ENCODE measurements around the gene INPP5A.
"Not testable (repeated sequence)": the region's sequence is repeated elsewhere in the genome, so short reads cannot be mapped to it uniquely, and the experiment has no call there.

Gene INPP5A, protein sequence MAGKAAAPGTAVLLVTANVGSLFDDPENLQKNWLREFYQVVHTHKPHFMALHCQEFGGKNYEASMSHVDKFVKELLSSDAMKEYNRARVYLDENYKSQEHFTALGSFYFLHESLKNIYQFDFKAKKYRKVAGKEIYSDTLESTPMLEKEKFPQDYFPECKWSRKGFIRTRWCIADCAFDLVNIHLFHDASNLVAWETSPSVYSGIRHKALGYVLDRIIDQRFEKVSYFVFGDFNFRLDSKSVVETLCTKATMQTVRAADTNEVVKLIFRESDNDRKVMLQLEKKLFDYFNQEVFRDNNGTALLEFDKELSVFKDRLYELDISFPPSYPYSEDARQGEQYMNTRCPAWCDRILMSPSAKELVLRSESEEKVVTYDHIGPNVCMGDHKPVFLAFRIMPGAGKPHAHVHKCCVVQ

DNA sequence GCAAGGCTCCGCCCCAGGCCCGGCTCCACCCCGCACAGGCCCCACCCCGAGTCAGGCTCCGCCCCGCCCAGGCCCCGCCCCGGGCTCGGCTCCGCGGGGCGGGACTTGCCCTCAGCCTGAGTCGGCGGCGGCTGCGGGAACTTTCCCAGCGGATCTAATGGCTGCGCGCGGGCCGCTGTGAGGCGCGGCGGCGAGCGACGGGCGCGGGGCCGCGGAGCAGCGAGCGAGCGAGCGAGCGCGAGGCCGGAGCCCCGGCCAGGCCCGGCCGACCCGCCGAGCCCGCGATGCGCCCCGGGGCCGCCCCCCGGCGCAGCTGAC, at the start of gene INPP5A:
Gene INPP5A (plus strand): TSS at position 104 of the 318 bp plus-strand sequence. CDS start 310 bp downstream, outside the sequence.
- in situ Hi-C loops (cut with HindIII; ENCODE audit: low sequenced_read_pairs): no loop called here

DNA sequence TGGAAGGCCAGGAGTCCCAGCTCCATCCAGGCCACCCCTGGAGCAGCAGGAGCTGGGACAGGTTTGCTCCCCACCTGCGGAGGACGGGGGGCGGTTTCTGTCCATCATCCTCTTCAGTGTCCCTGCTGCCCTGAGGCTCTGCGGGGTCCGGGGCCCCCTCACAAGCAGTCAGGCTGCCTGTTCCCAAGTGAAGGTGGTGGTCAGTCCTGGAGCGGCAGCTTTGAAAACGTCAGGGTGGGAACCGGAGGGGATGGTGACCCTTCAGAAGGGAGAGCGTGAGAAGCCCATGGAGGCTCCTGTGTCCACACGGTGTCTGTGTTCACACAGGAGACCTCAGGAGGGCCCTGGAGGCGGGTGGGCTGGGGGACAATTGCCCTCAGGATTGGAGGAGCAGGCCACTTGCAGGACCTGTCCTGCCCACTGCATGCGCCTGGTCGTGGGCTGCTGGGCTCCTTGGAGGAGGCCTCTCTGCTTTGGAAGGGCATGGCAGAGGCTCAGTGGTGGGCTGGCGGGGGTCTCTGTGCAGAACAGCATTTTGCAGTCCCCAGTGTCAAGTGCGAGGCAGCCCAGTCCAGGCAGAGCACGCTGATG, 49.3 kb upstream of the INPP5A start:
- in situ Hi-C loops (cut with HindIII; ENCODE audit: low sequenced_read_pairs): no loop called here

DNA sequence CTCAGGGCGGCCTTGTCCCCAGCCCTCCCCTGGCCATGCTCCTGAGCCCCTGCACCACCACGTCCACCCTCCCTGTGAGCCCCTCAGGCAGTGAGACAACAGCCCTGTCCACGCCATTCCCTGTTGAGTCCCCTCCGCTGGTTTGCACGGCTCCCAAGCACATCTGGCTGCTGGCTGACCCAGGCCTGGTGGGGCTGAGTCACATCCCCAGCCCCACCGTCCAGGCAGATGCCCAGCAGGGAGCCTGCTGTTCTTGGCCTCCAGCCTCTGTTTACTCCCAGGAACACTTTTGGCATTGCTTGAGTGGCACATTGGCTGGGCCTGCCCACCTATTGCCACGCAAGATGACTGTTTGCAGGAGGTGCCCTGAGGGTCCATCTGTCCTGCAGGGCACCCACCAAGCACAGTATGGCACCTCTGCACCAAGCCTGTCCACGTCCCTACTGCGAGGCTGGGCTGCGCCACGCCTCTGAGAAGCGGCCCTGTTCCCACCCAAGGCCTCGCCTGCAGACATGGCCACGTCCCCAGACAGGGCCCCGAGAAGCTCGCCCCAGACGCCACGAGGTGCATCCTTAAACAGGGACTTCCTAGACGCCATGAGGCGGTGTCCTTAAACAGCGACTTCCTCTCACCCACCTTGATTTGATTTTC, 48.4 kb upstream of the INPP5A start:
- in situ Hi-C loops (cut with HindIII; ENCODE audit: low sequenced_read_pairs): no loop called here

DNA sequence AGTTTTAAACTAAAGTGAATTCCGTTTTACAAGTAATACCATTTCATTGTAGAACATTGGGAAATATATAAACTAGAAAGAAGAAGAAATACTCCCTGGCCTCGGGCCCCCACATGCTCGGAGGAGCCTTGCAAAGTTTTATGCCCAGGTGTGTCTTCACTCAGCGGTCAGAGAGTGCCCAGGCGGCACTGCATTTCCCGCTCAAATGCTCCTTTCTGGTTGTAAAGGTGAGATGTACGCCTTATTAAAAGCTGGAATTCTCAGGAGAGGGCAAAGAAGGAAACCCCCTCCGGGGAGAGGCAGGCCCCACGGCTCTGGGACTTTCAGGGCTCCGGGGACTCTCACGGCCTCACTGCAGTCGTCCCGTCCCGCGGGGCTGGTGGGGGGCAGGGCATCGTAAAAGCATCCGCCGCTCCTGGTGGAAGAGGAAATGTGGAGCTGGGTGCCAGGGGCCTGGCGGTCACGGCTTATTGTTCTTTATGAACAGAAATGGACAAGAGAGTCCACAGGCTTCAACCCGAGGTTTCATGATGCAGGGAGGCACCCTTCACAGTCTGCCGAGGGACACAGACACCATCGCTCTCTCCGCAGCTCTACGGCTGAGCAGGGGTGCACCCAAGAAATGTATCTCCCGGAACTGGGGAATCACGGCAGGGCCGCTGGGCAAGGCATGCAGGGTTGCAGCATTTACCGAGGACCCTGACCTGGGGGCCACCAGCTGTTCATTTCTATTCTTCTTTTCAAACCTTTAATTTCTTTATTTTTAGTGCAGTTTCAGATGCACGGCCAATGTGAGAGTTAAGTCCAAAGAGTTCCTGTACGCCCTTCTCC, 47.7 kb upstream of the INPP5A start:
- in situ Hi-C loops (cut with HindIII; ENCODE audit: low sequenced_read_pairs): no loop called here

DNA sequence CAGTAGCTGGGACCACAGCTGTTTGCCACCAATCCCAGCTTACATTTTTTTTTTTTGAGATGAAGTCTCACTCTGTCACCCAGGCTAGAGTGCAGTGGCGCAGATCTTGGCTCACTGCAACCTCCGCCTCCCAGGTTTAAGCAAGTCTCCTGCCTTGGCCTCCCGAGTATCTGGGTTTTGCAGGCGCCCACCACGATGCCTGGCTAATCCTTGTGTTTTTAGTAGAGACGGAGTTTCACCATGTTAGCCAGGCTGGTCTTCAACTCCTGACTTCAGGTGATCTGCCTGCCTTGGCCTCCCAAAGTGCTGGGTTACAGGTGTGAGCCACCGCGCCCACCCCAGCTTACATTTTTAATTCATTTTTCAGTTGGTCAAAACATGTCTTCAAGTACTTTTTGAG, 46.1 kb upstream of the INPP5A start:
- in situ Hi-C loops (cut with HindIII; ENCODE audit: low sequenced_read_pairs): not testable (repeated sequence)

DNA sequence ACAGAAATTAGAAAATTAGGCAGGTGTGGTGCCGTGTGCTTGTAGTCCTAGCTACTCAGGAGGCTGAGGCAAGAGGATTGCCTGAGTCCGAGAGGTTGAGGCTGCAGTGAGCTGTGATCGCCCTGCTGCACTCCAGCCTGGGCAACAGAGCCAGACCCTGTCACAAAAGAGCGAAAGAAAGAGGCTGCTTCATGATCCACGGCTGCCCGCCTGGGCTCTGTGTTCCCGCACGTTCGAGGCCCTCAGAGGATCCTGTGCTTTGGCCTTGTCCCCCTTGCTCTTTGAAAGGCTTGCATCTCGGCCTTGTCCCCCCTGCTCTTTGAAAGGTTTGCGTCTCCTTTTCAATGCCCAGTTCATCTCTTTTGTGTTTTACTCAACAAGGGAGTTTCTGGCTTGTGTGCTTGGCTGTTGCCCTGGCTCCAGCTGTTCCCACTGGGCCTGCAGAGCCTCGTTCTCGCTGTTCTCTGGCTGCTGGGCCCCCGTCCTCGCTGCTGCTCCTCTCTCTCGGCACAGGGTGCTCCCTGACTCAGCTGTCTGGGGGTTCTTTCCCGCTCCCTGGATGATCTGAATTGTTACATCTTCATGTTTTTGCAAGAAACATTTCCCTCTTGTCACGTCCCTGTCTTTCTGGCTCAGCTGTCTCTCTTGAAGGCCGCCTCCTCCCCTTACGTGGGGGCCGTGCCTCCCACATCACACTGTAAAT, 45.1 kb upstream of the INPP5A start:
- in situ Hi-C loops (cut with HindIII; ENCODE audit: low sequenced_read_pairs): no loop called here

DNA sequence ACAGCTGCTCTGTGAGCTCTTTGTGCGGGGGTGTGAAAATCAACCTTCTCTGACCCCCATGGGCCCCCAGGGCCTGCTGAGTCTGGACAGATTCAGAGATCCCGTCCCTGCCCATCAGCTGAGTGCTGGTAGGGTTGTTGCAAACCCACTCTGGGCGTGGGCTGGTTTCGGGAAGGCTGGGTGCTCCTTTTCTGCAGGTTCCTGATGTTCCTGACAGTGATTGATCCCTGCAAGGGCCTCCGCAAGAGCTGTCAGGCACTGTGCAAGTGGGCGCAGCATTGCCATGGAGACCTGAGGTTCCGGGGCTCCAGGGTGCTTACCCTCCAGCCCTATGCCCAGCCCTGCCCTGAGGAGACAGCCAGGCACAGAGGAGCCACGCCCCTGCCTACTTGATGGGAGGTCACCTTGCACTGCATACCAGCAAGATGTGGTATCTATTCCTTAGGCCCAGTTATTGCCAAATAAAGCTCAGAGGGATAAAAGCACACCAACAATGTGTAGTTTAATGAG, 44.3 kb upstream of the INPP5A start:
- in situ Hi-C loops (cut with HindIII; ENCODE audit: low sequenced_read_pairs): no loop called here

DNA sequence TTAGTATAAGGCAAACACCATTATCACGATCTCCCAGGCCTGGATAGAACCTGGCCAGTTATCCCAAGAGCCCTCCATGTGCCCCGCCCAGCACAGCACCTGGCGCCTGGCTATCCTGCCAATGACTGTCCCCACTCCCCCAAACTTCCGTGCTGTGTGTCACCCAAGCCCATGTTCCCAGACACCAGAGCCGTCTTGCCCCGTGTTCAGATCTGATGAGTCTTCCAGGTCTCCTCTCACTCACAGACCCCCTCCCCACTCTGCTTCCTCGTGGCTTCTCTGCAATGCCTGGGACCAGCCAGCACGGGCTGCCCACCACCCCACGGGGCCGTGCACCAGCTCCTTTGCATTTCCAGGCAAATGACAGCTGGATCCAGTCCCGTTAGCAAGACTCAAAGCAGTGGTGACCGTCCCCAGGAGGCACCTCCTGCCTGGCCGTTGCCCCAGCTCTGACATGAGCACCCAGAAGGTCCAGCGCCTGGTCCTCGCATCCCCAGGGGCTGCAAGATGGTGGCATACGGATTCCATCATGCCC, 43.8 kb upstream of the INPP5A start:
- in situ Hi-C loops (cut with HindIII; ENCODE audit: low sequenced_read_pairs): no loop called here

DNA sequence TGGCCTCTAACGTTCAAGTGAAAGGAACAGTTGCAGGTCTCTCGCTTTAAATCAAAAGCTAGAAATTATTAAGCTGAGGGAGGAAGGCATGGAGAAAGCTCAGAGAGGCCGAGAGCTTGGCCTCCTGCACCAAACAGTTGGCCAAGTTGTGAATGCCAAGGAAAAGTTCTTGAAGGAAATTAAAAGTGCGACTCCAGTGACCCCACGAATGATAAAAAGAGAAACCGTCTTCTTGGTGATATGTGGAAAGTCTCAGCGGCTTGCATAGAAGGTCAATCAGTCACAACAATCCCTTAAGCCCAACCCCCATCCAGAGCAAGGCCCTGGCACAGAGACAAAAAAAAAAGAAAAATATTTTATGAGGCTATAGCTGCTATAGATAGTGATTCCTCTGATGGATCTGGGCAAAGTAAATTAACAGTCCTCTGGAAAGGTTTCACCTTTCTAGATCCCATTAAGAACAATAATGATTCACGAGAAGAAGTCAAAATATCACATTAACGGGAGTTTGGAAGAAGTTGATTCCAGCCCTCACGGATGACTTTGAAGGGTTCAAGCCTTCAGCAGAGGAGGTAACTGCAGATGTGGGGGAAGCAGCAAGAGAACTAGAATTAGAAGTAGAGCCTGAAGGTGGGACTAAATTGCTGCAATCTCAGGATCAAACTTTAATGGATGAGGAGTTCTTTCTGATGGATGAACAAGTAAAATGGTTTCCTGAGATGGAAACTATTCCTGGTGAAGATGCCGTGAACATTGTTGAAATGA, 42.5 kb upstream of the INPP5A start:
- in situ Hi-C loops (cut with HindIII; ENCODE audit: low sequenced_read_pairs): no loop called here

DNA sequence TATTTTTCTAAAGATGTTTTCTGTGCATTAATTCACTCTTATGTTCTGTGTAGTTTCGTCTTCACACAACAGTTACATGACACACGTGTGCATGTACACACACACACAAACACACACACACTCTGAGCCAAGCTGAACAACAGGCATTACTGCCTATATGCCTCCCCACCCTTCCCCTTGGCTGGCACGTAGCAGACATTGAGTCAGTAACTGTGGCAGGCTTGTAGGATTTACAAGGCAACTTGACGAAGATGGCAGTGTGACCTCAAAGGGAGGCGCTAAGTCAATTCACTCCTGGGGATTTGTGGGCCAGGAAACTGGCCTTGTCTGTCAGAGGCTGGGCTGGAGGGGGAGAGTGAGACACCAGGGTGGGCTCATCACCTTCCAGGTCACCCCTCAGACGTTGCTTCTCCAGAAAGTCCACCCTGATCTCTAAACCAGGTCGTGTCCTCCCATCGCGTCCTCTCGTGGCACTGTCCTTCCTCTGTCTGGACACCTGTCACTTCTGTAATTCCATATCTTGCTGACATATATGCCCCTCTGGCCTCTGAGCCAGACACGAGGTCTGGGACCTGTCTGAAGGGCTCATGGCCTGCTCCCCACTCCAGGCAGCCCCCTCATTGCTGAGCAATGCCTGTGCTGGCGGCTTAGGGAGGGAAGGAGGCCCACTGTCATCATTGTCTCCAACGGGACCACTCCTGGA, 41.1 kb upstream of the INPP5A start:
- in situ Hi-C loops (cut with HindIII; ENCODE audit: low sequenced_read_pairs): no loop called here

DNA sequence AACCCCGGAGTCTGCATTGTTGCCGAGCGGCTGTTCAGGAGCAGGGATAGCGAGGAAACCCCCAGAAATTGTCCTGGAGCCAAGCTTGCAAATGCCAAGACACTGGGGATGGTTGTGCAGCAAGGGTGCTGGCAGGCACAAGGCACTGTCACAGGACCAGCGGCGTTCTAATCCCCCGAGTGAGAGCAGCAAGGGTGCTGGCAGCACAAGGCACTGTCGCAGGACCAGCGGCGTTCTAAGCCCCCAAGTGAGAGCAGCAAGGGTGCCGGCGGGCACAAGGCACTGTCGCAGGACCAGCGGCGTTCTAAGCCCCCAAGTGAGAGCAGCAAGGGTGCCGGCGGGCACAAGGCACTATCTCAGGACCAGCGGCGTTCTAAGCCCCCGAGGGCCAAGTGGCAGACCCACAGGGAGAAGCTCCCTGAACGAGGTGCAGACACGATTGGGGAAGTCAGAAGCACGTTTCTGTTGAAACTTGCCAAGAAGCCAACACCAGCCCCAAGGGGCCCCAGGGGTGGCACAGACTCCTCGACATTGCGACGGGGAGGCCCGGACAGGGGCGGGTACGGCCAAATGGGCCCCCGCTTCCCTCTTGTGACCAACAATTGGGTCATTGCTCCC, 40.4 kb upstream of the INPP5A start:
- in situ Hi-C loops (cut with HindIII; ENCODE audit: low sequenced_read_pairs): no loop called here

DNA sequence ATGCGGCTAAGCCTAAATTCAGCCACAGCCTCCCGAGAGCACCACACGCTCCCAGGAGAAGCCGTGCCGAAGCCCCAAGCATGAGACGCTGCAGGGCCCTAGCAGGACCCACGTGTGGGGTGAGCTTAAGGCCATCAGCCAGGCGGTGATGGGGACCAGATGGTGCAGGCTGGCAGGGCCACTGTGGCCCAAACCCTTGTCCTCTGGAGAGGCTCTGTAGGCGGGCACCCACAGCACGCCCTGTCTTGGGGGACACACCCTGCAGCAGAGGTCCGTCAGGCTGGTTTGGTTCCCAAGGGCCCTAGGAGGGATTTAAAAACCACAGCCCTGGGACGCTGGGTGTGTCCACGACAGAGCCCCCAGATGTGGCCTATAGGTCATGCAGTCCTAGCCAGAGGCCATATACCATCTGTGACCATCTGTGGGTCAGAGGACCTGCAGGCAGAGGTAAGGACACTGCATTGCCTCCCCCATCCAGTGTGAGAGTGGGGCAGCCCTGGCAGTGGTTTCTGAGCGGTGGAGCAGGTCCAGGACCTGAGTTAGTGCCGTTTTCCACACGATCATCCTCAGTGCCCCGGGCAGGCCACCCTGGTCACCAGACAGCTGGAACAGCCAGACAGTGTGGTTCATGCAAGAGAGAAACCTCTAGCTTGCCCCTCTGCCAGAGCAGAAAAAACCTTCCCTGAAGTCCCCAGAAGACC, 39.6 kb upstream of the INPP5A start:
- in situ Hi-C loops (cut with HindIII; ENCODE audit: low sequenced_read_pairs): no loop called here

DNA sequence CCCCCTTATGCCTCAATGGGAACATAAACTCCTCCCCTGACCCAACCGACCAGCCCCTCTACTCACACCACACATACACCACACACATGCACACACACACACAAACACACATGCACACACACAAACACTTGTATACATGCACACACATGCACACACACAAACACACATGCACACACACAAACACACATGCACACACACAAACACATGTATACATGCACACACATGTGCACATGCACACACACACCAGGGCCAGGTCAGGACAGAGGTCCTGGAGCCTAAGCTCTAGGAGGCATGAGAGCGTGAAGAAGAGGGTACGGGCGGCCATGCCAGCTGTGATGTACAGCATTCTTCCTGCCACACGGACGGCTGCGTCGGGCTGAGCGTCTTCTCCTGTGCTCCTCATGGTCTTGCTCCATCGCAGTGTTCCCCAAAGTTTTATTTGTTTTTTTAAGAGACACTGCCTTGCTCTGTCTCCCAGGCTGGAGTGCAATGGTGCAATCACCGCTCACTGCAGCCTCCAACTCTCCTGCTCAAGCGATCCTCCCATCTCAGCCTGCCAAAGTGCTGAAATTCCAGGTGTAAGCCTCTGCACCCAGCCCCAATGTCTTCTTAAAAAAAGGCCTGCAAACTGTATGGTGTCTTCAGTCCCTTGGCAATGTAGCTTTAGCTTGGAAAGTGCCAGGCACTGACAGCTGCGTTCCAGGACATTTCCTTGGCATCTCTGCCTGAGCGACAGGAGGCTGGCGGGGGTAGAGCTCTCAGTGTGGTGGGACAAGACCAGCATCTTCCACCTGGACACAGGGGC, 38.8 kb upstream of the INPP5A start:
- in situ Hi-C loops (cut with HindIII; ENCODE audit: low sequenced_read_pairs): no loop called here

DNA sequence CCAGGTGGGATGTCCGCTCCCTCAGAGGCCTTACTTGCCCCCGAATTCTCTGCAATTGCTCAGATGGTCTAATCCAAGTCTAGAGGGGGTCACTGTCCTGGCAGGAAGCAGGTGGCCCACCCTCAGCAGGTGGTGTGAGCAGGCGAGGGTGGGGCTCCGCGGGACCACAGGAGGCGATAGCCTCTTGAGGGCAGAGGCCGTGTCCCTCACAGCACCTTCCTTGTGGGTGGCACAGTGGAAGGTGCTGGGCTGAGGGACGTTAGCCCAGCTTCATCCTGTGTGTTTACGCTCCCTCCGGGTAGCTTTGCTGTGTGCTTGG, 38.3 kb upstream of the INPP5A start:
- in situ Hi-C loops (cut with HindIII; ENCODE audit: low sequenced_read_pairs): no loop called here

DNA sequence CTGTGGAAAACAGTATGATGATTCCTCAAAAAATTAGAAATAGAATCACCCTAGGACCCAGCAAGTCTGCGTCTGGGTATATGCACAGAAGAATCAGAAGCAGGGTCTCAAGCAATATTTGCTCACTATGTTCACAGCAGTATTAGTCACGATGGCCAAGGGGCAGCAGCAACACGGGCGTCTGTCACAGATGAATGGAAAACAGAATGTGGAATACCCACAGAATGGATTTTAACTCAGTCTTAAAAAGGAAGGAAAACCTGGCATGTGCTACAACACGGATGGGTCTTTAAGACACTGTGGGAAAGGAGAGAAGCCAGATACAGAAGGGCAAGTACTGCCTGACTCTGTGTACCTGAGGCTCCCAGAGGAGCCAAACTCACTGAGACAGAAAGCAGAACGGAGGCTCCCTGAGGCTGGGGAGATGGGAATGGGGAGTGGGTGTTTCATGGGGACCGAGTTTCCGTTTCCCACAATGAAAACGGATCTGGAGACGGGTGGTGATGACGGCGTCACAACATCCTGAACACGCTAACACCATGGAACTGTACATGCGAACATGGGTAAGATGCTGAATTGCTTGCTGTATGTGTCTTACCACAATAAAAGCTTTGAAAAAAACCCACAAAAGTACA, 36.7 kb upstream of the INPP5A start:
- in situ Hi-C loops (cut with HindIII; ENCODE audit: low sequenced_read_pairs): loop anchor here (10.0 kb wide), 1 partner anchor 114 kb away; no protein-coding TSS in a partner anchor

DNA sequence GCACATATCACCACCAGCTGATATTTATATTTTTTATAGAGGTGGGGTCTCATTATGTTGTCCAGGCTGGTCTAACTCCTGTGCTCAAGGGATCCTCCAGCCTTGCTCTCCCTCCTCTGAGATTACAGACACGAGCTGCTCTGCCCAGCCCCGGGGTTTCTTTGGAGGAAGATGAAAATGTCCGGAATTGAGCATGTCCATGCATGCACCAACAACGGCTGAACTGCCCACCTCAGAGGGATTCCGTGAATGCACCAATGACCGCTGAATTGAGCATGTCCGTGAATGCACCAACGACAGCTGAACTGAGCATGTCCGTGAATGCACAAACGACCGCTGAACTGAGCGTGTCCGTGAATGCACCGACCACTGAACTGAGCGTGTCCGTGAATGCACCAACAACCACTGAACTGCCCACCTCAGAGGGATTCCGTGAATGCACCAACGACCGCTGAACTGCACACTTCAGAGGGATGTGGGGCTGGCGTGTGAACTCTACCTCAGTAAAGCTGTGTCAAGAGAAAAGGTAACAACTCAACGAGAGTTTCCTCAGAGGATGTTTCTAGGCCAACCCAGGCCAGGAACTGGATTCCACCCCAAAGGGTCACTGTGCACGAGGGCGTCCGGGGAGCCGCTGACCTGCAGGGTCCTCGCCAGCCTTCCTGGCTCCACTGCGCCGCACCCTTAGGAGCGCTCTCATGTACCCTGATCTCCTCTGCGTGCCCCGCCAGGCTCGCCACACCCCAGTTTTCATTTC, 34.9 kb upstream of the INPP5A start:
- in situ Hi-C loops (cut with HindIII; ENCODE audit: low sequenced_read_pairs): loop anchor here (10.0 kb wide), 1 partner anchor 112 kb away; no protein-coding TSS in a partner anchor

All from DLD1 (cell line).